IPS-18c (cell line): ENCODE results near the gene URB1.
"Not testable (repeated sequence)": the region's sequence is repeated elsewhere in the genome, so short reads cannot be mapped to it uniquely, and the experiment has no call there.

Experiments used
- H3K4me3 ChIP-seq: 2 replicates; pipeline ENCODE4 v1.7.0; 2013; ENCODE audit warnings: low read depth, mild to moderate bottlenecking, low read length, moderate library complexity; ENCODE audit not compliant: insufficient read depth
- H3K9me3 ChIP-seq: one replicate; pipeline ENCODE4 v1.6.1; 2013; ENCODE audit warnings: mild to moderate bottlenecking, low read length, moderate library complexity; ENCODE audit not compliant: control insufficient read depth, insufficient read depth

URB1 gene

GRCh38 chr21:32392880-32393676 is at the start of gene URB1:
URB1 (minus strand) TSS chr21:32393012; CDS start chr21:32392910, 102 bp downstream.
- H3K9me3 ChIP-seq = no peaks in the 10 kb centered on the region
- H3K4me3 ChIP-seq = peak within 1 kb of the TSS; percentile 99

- Histone ChIP-seq H3K4me3 (no peak overlapping the region), H3K9me3 (peaks cover under 1% of the 10 kb centered on the region)
Observed at GRCh38 chr21:32437729-32438128, 44.9 kb upstream of the URB1 start.

GRCh38 chr21:32432982-32433660 is 40.3 kb upstream of the URB1 start:
- peak overlapping the region; percentile 20; the same call in 1 of the 2 replicates for H3K4me3 ChIP-seq
- H3K9me3 ChIP-seq = not testable (repeated sequence)

- Histone ChIP-seq H3K9me3 (peaks cover 2% of the 10 kb centered on the region), H3K4me3 (no peak overlapping the region)
Observed at GRCh38 chr21:32427958-32428623, 35.3 kb upstream of the URB1 start.

GRCh38 chr21:32426592-32427051 is 33.8 kb upstream of the URB1 start:
- no peaks in the 10 kb centered on the region for H3K9me3 ChIP-seq
- H3K4me3 ChIP-seq = no peak overlapping the region

- Histone ChIP-seq H3K4me3 (no peak overlapping the region), H3K9me3 (no peaks in the 10 kb centered on the region)
Observed at GRCh38 chr21:32426066-32426465, 33.3 kb upstream of the URB1 start.

- H3K9me3 ChIP-seq = no peaks in the 10 kb centered on the region
- H3K4me3 ChIP-seq = no peak overlapping the region
Observed at GRCh38 chr21:32425628-32426027, 32.8 kb upstream of the URB1 start.

GRCh38 chr21:32424674-32425073 is 31.9 kb upstream of the URB1 start:
- Histone ChIP-seq H3K4me3 (no peak overlapping the region), H3K9me3 (no peaks in the 10 kb centered on the region)

GRCh38 chr21:32424191-32424535 is 31.4 kb upstream of the URB1 start:
- Histone ChIP-seq H3K9me3 (no peaks in the 10 kb centered on the region), H3K4me3 (no peak overlapping the region)

GRCh38 chr21:32423320-32424190 is 30.7 kb upstream of the URB1 start:
- H3K9me3 ChIP-seq = no peaks in the 10 kb centered on the region
- no peak overlapping the region for H3K4me3 ChIP-seq

GRCh38 chr21:32422064-32422463 is 29.3 kb upstream of the URB1 start:
- no peaks in the 10 kb centered on the region for H3K9me3 ChIP-seq
- H3K4me3 ChIP-seq = no peak overlapping the region

- H3K4me3 ChIP-seq = no peak overlapping the region
- H3K9me3 ChIP-seq = no peaks in the 10 kb centered on the region
Observed at GRCh38 chr21:32418146-32418545, 25.3 kb upstream of the URB1 start.

GRCh38 chr21:32415451-32416398 is 22.9 kb upstream of the URB1 start:
- H3K4me3 ChIP-seq = no peak overlapping the region
- no peaks in the 10 kb centered on the region for H3K9me3 ChIP-seq

- H3K9me3 ChIP-seq = no peaks in the 10 kb centered on the region
- no peak overlapping the region for H3K4me3 ChIP-seq
Observed at GRCh38 chr21:32414579-32415358, 22.0 kb upstream of the URB1 start.

- Histone ChIP-seq H3K4me3 (peak overlapping the region; percentile 58; the same call in 1 of the 2 replicates), H3K9me3 (no peaks in the 10 kb centered on the region)
Observed at GRCh38 chr21:32413697-32414578, 21.1 kb upstream of the URB1 start.
